Panc1 (cell line): Measurements from ENCODE around the gene KCNQ1. TPM values are rescaled to one million over a fixed set of nuclear protein-coding genes. Genes with fewer than 3 reads are reported as not detected.

Source experiments
- ATAC-seq: fragments of 200-7000 bp; cut with Tn5 transposase; 2 replicates; pipeline ENCODE4 v1.9.1; 2020; ENCODE audit warnings: mild to moderate bottlenecking, moderate library complexity
- BruUV-seq: library from RNA; stranded (reverse); fragments of 400-500 nt; replicated peaks from 2 replicates; lab custom pipeline; 2021; lab: Mats Ljungman, UMichigan
- CTCF ChIA-PET: fragments of 300-600 bp; sonication (Branson Sonifier 250); formaldehyde crosslinking; loops from one replicate; lab custom pipeline; 2022; ENCODE audit warnings: antibody characterized with exemption; lab: Charles Lee
- POLR2A ChIA-PET: fragments of 300-600 bp; sonication (Branson Sonifier 250); formaldehyde crosslinking; loops from one replicate; lab custom pipeline; 2022; ENCODE audit warnings: antibody characterized with exemption; lab: Charles Lee
- DNase-seq: peaks from one replicate; pipeline ENCODE4 v3.0.0-alpha.2; 2010; ENCODE audit warnings: low read depth, low spot score
- H3K27ac ChIP-seq: 2 replicates; pipeline ENCODE4 v1.5.1; 2011; ENCODE audit warnings: mild to moderate bottlenecking, low read length, inconsistent platforms
- H3K27me3 ChIP-seq: fragments of 200-500 bp; sonication (Bioruptor generic); 2 replicates; pipeline ENCODE4 v1.6.0; 2014; ENCODE audit warnings: low read length, inconsistent platforms; ENCODE audit not compliant: control insufficient read depth, insufficient read depth
- H3K36me3 ChIP-seq: fragments of 200-500 bp; sonication (Bioruptor generic); 2 replicates; pipeline ENCODE4 v1.5.1; 2014; ENCODE audit warnings: inconsistent platforms, mild to moderate bottlenecking, low read length, moderate library complexity; ENCODE audit not compliant: control insufficient read depth, insufficient read depth
- H3K4me1 ChIP-seq: 2 replicates; pipeline ENCODE4 v1.5.1; 2011; ENCODE audit warnings: inconsistent platforms, mild to moderate bottlenecking, low read length, moderate library complexity; ENCODE audit not compliant: control insufficient read depth, insufficient read depth
- H3K4me3 ChIP-seq, 2 experiments: 2 replicates each; pipeline ENCODE4 v1.5.1; 2011 to 2012; ENCODE audit warnings: low read depth in 2 of 2, low read length in 2 of 2, mild to moderate bottlenecking in 2 of 2, inconsistent platforms in 1 of 2, moderate library complexity in 1 of 2
- H3K9me3 ChIP-seq: fragments of 200-500 bp; sonication (Bioruptor generic); 2 replicates; pipeline ENCODE4 v1.5.1; 2014; ENCODE audit warnings: low read depth, mild to moderate bottlenecking, inconsistent platforms, low read length, moderate library complexity; ENCODE audit not compliant: control insufficient read depth, insufficient read depth
- POLR2AphosphoS5 ChIP-seq: IDR thresholded peaks from 2 replicates; pipeline ENCODE4 v1.6.1; 2012; ENCODE audit warnings: mild to moderate bottlenecking, low read depth, low read length, moderate library complexity
- SIN3A ChIP-seq: IDR thresholded peaks from 2 replicates; pipeline ENCODE4 v1.6.1; 2012; ENCODE audit warnings: low read depth, mild to moderate bottlenecking, low read length, moderate library complexity, borderline replicate concordance; ENCODE audit not compliant: insufficient read depth
- TCF7L2 ChIP-seq: IDR thresholded peaks from 2 replicates; pipeline ENCODE4 v1.6.1; 2011; ENCODE audit warnings: mild to moderate bottlenecking, low read depth, low read length, inconsistent platforms
- in situ Hi-C: cut with HindIII; loops from 2 replicates; pipeline ENCODE4 v1.10.0; 2016; ENCODE audit warnings: low sequenced_read_pairs, low pct_unique_long_range_greater_than_20kb
- intact Hi-C: fragments of 100-400 bp; cut with micrococcal nuclease; formaldehyde crosslinking; loops from one replicate; pipeline ENCODE4 v1.10.0; 2022; ENCODE audit not compliant: unreplicated experiment
- total RNA-seq: library from RNA; stranded (reverse); gene quantifications from one replicate; pipeline ENCODE4 v1.2.1, GENCODE V29; 2021; ENCODE audit not compliant: unreplicated experiment
- TF ChIP-seq, protein P1 (sequence below): fragments of 450-650 bp; IDR thresholded peaks from 2 replicates; pipeline ENCODE4 v1.5.1; 2017; ENCODE audit warnings: mild to moderate bottlenecking
- TF ChIP-seq, protein P2 (sequence below), 2 experiments: IDR thresholded peaks; 2 replicates each; pipeline ENCODE4 v1.6.1; 2011 to 2012; ENCODE audit warnings: low read depth in 2 of 2, control low read depth in 1 of 2, low read length in 1 of 2, mild to moderate bottlenecking in 1 of 2, moderate library complexity in 1 of 2; ENCODE audit not compliant: insufficient read depth in 1 of 2

The KCNQ1 gene
- total RNA-seq, 1 experiment from 2014 or later: 1.0 TPM

- CTCF ChIA-PET: interaction anchor here (0.6 kb wide), 1 partner anchor 74 kb away, joined by 7 read pairs; no protein-coding TSS in a partner anchor
- Histone ChIP-seq H3K36me3 (no peaks in the 10 kb centered on the region), H3K9me3 (no peaks in the 10 kb centered on the region), H3K27ac (no peak overlapping the region), H3K27me3 (no peaks in the 10 kb centered on the region), H3K4me1 (no peaks in the 10 kb centered on the region), H3K4me3 (no peak overlapping the region)
- intact Hi-C loops (no loop called here), in situ Hi-C loops (no loop called here)
- DNase-seq (no peak), ATAC-seq (no peak)
- TF ChIP-seq SIN3A (no peak), POLR2AphosphoS5 (no peak), TCF7L2 (no peak)
- TF ChIP-seq, protein P1, sequence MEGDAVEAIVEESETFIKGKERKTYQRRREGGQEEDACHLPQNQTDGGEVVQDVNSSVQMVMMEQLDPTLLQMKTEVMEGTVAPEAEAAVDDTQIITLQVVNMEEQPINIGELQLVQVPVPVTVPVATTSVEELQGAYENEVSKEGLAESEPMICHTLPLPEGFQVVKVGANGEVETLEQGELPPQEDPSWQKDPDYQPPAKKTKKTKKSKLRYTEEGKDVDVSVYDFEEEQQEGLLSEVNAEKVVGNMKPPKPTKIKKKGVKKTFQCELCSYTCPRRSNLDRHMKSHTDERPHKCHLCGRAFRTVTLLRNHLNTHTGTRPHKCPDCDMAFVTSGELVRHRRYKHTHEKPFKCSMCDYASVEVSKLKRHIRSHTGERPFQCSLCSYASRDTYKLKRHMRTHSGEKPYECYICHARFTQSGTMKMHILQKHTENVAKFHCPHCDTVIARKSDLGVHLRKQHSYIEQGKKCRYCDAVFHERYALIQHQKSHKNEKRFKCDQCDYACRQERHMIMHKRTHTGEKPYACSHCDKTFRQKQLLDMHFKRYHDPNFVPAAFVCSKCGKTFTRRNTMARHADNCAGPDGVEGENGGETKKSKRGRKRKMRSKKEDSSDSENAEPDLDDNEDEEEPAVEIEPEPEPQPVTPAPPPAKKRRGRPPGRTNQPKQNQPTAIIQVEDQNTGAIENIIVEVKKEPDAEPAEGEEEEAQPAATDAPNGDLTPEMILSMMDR: no peak
- TF ChIP-seq, protein P2, sequence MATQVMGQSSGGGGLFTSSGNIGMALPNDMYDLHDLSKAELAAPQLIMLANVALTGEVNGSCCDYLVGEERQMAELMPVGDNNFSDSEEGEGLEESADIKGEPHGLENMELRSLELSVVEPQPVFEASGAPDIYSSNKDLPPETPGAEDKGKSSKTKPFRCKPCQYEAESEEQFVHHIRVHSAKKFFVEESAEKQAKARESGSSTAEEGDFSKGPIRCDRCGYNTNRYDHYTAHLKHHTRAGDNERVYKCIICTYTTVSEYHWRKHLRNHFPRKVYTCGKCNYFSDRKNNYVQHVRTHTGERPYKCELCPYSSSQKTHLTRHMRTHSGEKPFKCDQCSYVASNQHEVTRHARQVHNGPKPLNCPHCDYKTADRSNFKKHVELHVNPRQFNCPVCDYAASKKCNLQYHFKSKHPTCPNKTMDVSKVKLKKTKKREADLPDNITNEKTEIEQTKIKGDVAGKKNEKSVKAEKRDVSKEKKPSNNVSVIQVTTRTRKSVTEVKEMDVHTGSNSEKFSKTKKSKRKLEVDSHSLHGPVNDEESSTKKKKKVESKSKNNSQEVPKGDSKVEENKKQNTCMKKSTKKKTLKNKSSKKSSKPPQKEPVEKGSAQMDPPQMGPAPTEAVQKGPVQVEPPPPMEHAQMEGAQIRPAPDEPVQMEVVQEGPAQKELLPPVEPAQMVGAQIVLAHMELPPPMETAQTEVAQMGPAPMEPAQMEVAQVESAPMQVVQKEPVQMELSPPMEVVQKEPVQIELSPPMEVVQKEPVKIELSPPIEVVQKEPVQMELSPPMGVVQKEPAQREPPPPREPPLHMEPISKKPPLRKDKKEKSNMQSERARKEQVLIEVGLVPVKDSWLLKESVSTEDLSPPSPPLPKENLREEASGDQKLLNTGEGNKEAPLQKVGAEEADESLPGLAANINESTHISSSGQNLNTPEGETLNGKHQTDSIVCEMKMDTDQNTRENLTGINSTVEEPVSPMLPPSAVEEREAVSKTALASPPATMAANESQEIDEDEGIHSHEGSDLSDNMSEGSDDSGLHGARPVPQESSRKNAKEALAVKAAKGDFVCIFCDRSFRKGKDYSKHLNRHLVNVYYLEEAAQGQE (IDR thresholded peaks at IDR 0.05; ENCODE audit: insufficient read depth in 1 of 2, low read depth in 2 of 2, low read length in 1 of 2): no peak
- BruUV-seq: no TSS peak
- POLR2A ChIA-PET: no interaction called here
Observed at GRCh38 chr11:2566223-2567025, 121.6 kb downstream of the KCNQ1 start.

GRCh38 chr11:2567026-2567671 lies 122.3 kb downstream of the KCNQ1 start:
- Histone ChIP-seq H3K4me1 (no peaks in the 10 kb centered on the region), H3K36me3 (no peaks in the 10 kb centered on the region), H3K27ac (no peak overlapping the region), H3K4me3 (no peak overlapping the region), H3K9me3 (no peaks in the 10 kb centered on the region), H3K27me3 (no peaks in the 10 kb centered on the region)
- TF ChIP-seq, protein P1: no peak
- TF ChIP-seq TCF7L2 (no peak), SIN3A (no peak), POLR2AphosphoS5 (no peak)
- TF ChIP-seq, protein P2 (IDR thresholded peaks at IDR 0.05; ENCODE audit: insufficient read depth in 1 of 2, low read depth in 2 of 2, low read length in 1 of 2): no peak
- in situ Hi-C loops: no loop called here
- POLR2A ChIA-PET: no interaction called here
- no TSS peak for BruUV-seq
- no peak for DNase-seq
- intact Hi-C loops: no loop called here
- CTCF ChIA-PET: interaction anchor here (0.6 kb wide), 1 partner anchor 74 kb away, joined by 7 read pairs; no protein-coding TSS in a partner anchor
- no peak for ATAC-seq
